HepG2 (cell line): ENCODE measurements around the gene NRG3. TPM values are rescaled to one million over a fixed set of nuclear protein-coding genes. Genes with fewer than 3 reads are reported as not detected.

Experiments
- ATAC-seq: fragments of 200-7000 bp; cut with Tn5 transposase; 3 replicates; pipeline ENCODE4 v1.9.1; 2020; ENCODE audit warnings: mild to moderate bottlenecking, moderate library complexity
- BruUV-seq: library from RNA; stranded (reverse); fragments of 400-500 nt; replicated peaks from 2 replicates; lab custom pipeline; 2021; lab: Mats Ljungman, UMichigan
- CTCF ChIA-PET: fragments of 300-600 bp; formaldehyde crosslinking; extraction: SDS; loops from one replicate; lab custom pipeline; 2021; ENCODE audit warnings: low total read pairs, inconsistent platforms, low intra/inter-chr PET ratio; lab: Yijun Ruan, JAX
- POLR2A ChIA-PET: fragments of 350-600 bp; sonication (Branson Sonifier 250); formaldehyde crosslinking; loops from one replicate; lab custom pipeline; 2020; ENCODE audit warnings: antibody characterized with exemption, inconsistent platforms; lab: Yijun Ruan, JAX
- DNase-seq: peaks from one replicate; pipeline ENCODE4 v3.0.0-alpha.2; 2015; ENCODE audit warnings: low spot score
- FAIRE-seq: peaks from 3 replicates; lab custom pipeline; 2011; peaks lifted over from hg19 to GRCh38; lab: Jason Lieb, UNC
- H2AFZ ChIP-seq: one replicate; pipeline ENCODE4 v1.6.1; 2011; ENCODE audit warnings: low read length, inconsistent platforms
- H3K27ac ChIP-seq: fragments of 300-600 bp; 3 replicates; pipeline ENCODE4 v1.8.0; 2011; ENCODE audit warnings: mixed run types, mild to moderate bottlenecking, mixed read lengths, low read length, inconsistent platforms; ENCODE audit not compliant: insufficient read depth; ENCODE audit errors: extremely low read length
- H3K27me3 ChIP-seq, 2 experiments: fragments of 200-600 bp in 1 of 2; 2 replicates in 1 of 2; 3 replicates in 1 of 2; pipeline versions ENCODE4 v1.6.0 to v1.8.0; 2011; ENCODE audit warnings: low read length in 2 of 2, mild to moderate bottlenecking in 2 of 2, moderate library complexity in 2 of 2, inconsistent platforms in 1 of 2; ENCODE audit not compliant: insufficient read depth in 2 of 2, control insufficient read depth in 1 of 2
- H3K36me3 ChIP-seq, 2 experiments: fragments of 200-600 bp in 1 of 2; replicated peaks in 1 of 2; 2 replicates in 1 of 2; 3 replicates in 1 of 2; pipeline versions ENCODE4 v1.5.1 to v1.8.0; 2011; ENCODE audit warnings: low read length in 2 of 2, inconsistent platforms in 1 of 2; ENCODE audit not compliant: insufficient read depth in 2 of 2, control insufficient read depth in 1 of 2
- H3K4me1 ChIP-seq: 2 replicates; pipeline ENCODE4 v1.5.1; 2012; ENCODE audit warnings: low read length, inconsistent platforms; ENCODE audit not compliant: insufficient read depth
- H3K4me2 ChIP-seq: 2 replicates; pipeline ENCODE4 v1.6.0; 2011; ENCODE audit warnings: low read depth, low read length, inconsistent platforms
- H3K4me3 ChIP-seq, 3 experiments: fragments of 200-600 bp in 1 of 3; sonication (generic), shearing (Covaris generic) in 1 of 3; replicated peaks in 1 of 3; 2 replicates each; pipeline ENCODE4 v1.5.1; 2011 to 2016; ENCODE audit warnings: low read length in 3 of 3, inconsistent platforms in 2 of 3, low read depth in 2 of 3, mild to moderate bottlenecking in 2 of 3, control low read depth in 1 of 3, mixed read lengths in 1 of 3; ENCODE audit not compliant: insufficient read depth in 1 of 3
- H3K79me2 ChIP-seq: one replicate; pipeline ENCODE4 v1.6.1; 2011; ENCODE audit warnings: low read length, inconsistent platforms; ENCODE audit not compliant: insufficient read depth
- H3K9ac ChIP-seq: 2 replicates; pipeline ENCODE4 v1.6.0; 2011; ENCODE audit warnings: mild to moderate bottlenecking, low read depth, low read length, inconsistent platforms; ENCODE audit not compliant: insufficient read depth
- H3K9me3 ChIP-seq: 2 replicates; pipeline ENCODE4 v1.5.1; 2012; ENCODE audit warnings: mild to moderate bottlenecking, low read length
- H4K20me1 ChIP-seq: 2 replicates; pipeline ENCODE4 v1.6.0; 2011; ENCODE audit warnings: inconsistent platforms, mild to moderate bottlenecking, low read length, moderate library complexity; ENCODE audit not compliant: insufficient read depth
- CBX2 ChIP-seq, 2 experiments: fragments of 200-600 bp in 1 of 2; sonication (generic); formaldehyde crosslinking in 1 of 2; IDR thresholded peaks; 2 replicates each; pipeline versions ENCODE4 v1.7.0 to v1.8.1; 2018 to 2022; ENCODE audit warnings: low read depth in 2 of 2, low read length in 1 of 2, mild to moderate bottlenecking in 1 of 2, missing genetic modification reagents in 1 of 2
- EED ChIP-seq: sonication (generic); formaldehyde crosslinking; IDR thresholded peaks from 2 replicates; pipeline ENCODE4 v1.5.0; 2020; ENCODE audit warnings: mild to moderate bottlenecking, missing genetic modification reagents
- ZFY ChIP-seq: sonication (generic); formaldehyde crosslinking; IDR thresholded peaks from 2 replicates; pipeline ENCODE4 v1.4.0; 2020; ENCODE audit warnings: missing genetic modification reagents
- ZKSCAN1 ChIP-seq: fragments of 150-350 bp; IDR thresholded peaks from 2 replicates; pipeline ENCODE4 v1.6.1; 2014; ENCODE audit warnings: low read length
- ZNF383 ChIP-seq: sonication (generic); formaldehyde crosslinking; IDR thresholded peaks from 2 replicates; pipeline ENCODE4 v1.4.0; 2020; ENCODE audit warnings: missing genetic modification reagents, mild to moderate bottlenecking, borderline replicate concordance
- ZNF768 ChIP-seq: sonication (generic); formaldehyde crosslinking; IDR thresholded peaks from 2 replicates; pipeline ENCODE4 v1.4.0; 2020; ENCODE audit warnings: missing genetic modification reagents
- WGBS: methylation state at CpG from one replicate; pipeline ENCODE4 v1.1.6; 2017; ENCODE audit warnings: low lambda C conversion rate; 5-methylcytosine and 5-hydroxymethylcytosine counted together
- in situ Hi-C: cut with HindIII; loops from 2 replicates; pipeline ENCODE4 v1.10.0; 2017; ENCODE audit warnings: low pct_unique_long_range_greater_than_20kb; ENCODE audit not compliant: extremely low pct_ligation_motif_present
- intact Hi-C: fragments of 100-400 bp; cut with micrococcal nuclease; formaldehyde crosslinking; loops from one replicate; pipeline ENCODE4 v1.10.0; 2022; ENCODE audit not compliant: unreplicated experiment
- polyA plus RNA-seq, 8 experiments: library from polyadenylated mRNA; depleted of rRNA in 3 of 8; stranded (reverse) in 7 of 8; unstranded in 1 of 8; fragments of >200 nt; fragmentation: Illumina TruSeq in 4 of 8; extraction: Trizol in 4 of 8; gene quantifications; 2 replicates each; pipeline versions ENCODE4 v1.2.1 to v1.2.3, GENCODE V29; 2011 to 2016; ENCODE audit warnings: low read depth in 4 of 8, missing spikeins in 1 of 8, mixed read lengths in 1 of 8; ENCODE audit not compliant: insufficient read depth in 1 of 8
- total RNA-seq, 5 experiments: library from RNA; depleted of rRNA; stranded (reverse); fragments of >200 nt; fragmentation: Illumina TruSeq; extraction: Trizol; gene quantifications; 2 replicates each; pipeline ENCODE4 v1.2.3, GENCODE V29; 2016; ENCODE audit warnings: low read depth in 1 of 5
- TF ChIP-seq, protein P1 (sequence below): sonication (generic); formaldehyde crosslinking; IDR thresholded peaks from 2 replicates; pipeline ENCODE4 v1.5.0; 2020; ENCODE audit warnings: mild to moderate bottlenecking, missing genetic modification reagents, borderline replicate concordance
- TF ChIP-seq, protein P2 (sequence below): sonication (generic); formaldehyde crosslinking; conservative IDR thresholded peaks from 2 replicates; pipeline ENCODE4 v1.5.0; 2020; ENCODE audit warnings: missing genetic modification reagents

NRG3 gene
- total and polyA plus RNA-seq, 2 of the 13 experiments (the other 11 are each of a cell fraction or from before 2014, with no cell fraction given), result not detected

DNA sequence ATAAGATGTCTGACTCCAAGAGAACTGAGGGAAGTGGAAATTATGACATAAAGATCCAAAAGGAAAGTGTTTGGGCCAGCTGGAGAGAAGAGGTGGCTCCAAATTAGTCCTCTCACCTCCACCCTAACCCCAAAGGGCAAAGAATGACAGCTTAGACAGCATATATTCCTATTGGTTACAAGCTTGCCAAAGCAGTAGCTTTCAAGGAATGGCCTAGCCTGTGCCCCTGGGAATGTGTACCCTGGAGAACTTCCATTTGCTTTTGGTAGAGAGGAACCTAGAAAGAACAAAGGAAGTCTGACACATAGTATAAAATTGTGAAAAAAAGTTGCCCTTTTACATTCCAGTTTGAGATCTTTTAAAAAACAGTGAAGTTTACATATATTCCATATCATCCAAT is 11.2 kb upstream of the NRG3 start:
- Histone ChIP-seq H3K36me3 (no peaks in the 10 kb centered on the region), H3K27ac (no peak overlapping the region), H2AFZ (no peak overlapping the region), H3K79me2 (no peaks in the 10 kb centered on the region), H3K9me3 (peaks cover 70% of the 10 kb centered on the region), H4K20me1 (no peaks in the 10 kb centered on the region), H3K4me2 (no peak overlapping the region), H3K4me3 (no peak overlapping the region), H3K4me1 (no peaks in the 10 kb centered on the region), H3K9ac (no peak overlapping the region), H3K27me3 (no peaks in the 10 kb centered on the region)
- ATAC-seq, result no peak
- in situ Hi-C loops (no loop called here), intact Hi-C loops (no loop called here)
- POLR2A ChIA-PET, result no interaction called here
- TF ChIP-seq ZNF383 (CRISPR knock-in tag), result no peak
- TF ChIP-seq ZFY (CRISPR knock-in tag), result no peak
- FAIRE-seq, result no peak
- BruUV-seq, result no TSS peak
- no peak for DNase-seq
- CTCF ChIA-PET, result no interaction called here

DNA sequence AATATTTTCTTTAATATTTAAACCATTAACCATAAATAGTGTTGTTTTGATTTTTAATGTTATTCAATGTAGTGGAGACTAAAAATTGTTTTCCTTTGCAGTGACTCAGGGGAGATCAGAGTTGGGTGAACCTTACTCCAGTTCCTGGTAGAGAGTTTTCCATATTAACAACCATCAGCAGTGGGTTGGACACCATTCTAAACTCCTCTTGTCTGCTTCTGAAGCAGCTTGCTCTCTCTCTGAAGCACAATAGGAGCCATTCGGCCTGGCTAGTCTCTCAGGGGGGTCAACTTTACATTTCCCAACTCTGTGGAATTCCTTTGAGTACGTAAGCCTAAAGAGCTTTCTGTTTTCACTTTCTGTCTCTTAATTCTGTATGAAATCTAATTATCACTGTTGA is 9.4 kb upstream of the NRG3 start:
- Histone ChIP-seq H3K36me3 (no peaks in the 10 kb centered on the region), H4K20me1 (no peaks in the 10 kb centered on the region), H3K27ac (no peak overlapping the region), H3K9ac (no peak overlapping the region), H3K4me1 (no peaks in the 10 kb centered on the region), H2AFZ (no peak overlapping the region), H3K79me2 (no peaks in the 10 kb centered on the region), H3K9me3 (peaks cover 69% of the 10 kb centered on the region), H3K4me2 (no peak overlapping the region), H3K4me3 (no peak overlapping the region), H3K27me3 (no peaks in the 10 kb centered on the region)
- in situ Hi-C loops, result no loop called here
- DNase-seq, result no peak
- BruUV-seq, result no TSS peak
- intact Hi-C loops, result no loop called here
- ChIA-PET CTCF (no interaction called here), POLR2A (no interaction called here)
- TF ChIP-seq, protein P1, sequence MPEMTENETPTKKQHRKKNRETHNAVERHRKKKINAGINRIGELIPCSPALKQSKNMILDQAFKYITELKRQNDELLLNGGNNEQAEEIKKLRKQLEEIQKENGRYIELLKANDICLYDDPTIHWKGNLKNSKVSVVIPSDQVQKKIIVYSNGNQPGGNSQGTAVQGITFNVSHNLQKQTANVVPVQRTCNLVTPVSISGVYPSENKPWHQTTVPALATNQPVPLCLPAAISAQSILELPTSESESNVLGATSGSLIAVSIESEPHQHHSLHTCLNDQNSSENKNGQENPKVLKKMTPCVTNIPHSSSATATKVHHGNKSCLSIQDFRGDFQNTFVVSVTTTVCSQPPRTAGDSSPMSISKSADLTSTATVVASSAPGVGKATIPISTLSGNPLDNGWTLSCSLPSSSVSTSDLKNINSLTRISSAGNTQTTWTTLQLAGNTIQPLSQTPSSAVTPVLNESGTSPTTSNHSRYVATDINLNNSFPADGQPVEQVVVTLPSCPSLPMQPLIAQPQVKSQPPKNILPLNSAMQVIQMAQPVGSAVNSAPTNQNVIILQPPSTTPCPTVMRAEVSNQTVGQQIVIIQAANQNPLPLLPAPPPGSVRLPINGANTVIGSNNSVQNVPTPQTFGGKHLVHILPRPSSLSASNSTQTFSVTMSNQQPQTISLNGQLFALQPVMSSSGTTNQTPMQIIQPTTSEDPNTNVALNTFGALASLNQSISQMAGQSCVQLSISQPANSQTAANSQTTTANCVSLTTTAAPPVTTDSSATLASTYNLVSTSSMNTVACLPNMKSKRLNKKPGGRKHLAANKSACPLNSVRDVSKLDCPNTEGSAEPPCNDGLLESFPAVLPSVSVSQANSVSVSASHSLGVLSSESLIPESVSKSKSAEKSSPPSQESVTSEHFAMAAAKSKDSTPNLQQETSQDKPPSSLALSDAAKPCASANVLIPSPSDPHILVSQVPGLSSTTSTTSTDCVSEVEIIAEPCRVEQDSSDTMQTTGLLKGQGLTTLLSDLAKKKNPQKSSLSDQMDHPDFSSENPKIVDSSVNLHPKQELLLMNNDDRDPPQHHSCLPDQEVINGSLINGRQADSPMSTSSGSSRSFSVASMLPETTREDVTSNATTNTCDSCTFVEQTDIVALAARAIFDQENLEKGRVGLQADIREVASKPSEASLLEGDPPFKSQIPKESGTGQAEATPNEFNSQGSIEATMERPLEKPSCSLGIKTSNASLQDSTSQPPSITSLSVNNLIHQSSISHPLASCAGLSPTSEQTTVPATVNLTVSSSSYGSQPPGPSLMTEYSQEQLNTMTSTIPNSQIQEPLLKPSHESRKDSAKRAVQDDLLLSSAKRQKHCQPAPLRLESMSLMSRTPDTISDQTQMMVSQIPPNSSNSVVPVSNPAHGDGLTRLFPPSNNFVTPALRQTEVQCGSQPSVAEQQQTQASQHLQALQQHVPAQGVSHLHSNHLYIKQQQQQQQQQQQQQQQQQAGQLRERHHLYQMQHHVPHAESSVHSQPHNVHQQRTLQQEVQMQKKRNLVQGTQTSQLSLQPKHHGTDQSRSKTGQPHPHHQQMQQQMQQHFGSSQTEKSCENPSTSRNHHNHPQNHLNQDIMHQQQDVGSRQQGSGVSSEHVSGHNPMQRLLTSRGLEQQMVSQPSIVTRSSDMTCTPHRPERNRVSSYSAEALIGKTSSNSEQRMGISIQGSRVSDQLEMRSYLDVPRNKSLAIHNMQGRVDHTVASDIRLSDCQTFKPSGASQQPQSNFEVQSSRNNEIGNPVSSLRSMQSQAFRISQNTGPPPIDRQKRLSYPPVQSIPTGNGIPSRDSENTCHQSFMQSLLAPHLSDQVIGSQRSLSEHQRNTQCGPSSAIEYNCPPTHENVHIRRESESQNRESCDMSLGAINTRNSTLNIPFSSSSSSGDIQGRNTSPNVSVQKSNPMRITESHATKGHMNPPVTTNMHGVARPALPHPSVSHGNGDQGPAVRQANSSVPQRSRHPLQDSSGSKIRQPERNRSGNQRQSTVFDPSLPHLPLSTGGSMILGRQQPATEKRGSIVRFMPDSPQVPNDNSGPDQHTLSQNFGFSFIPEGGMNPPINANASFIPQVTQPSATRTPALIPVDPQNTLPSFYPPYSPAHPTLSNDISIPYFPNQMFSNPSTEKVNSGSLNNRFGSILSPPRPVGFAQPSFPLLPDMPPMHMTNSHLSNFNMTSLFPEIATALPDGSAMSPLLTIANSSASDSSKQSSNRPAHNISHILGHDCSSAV, result no peak
- TF ChIP-seq ZNF768 (no peak), CBX2 (IDR thresholded peaks at IDR 0.05; ENCODE audit: low read depth, low read length) (no peak), CBX2 (CRISPR knock-in tag; IDR thresholded peaks at IDR 0.05; ENCODE audit: low read depth) (no peak), ZKSCAN1 (no peak), EED (CRISPR knock-in tag) (no peak)
- TF ChIP-seq, protein P2, sequence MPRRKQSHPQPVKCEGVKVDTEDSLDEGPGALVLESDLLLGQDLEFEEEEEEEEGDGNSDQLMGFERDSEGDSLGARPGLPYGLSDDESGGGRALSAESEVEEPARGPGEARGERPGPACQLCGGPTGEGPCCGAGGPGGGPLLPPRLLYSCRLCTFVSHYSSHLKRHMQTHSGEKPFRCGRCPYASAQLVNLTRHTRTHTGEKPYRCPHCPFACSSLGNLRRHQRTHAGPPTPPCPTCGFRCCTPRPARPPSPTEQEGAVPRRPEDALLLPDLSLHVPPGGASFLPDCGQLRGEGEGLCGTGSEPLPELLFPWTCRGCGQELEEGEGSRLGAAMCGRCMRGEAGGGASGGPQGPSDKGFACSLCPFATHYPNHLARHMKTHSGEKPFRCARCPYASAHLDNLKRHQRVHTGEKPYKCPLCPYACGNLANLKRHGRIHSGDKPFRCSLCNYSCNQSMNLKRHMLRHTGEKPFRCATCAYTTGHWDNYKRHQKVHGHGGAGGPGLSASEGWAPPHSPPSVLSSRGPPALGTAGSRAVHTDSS, result no peak
- no peak for FAIRE-seq
- WGBS, result 6% methylated on average over 2 of the region's 2 CpGs
- ATAC-seq, result no peak
